GM23248 (cell line): Measurements from ENCODE around the gene OGFOD2.

Experiments used
- EZH2 ChIP-seq: fragments of 200-600 bp; sonication (generic); IDR thresholded peaks from 2 replicates; pipeline ENCODE4 v1.6.1; 2018; ENCODE audit warnings: antibody characterized with exemption, mild to moderate bottlenecking; ENCODE audit not compliant: insufficient read depth, poor library complexity, severe bottlenecking
- EZH2phosphoT487 ChIP-seq: fragments of 200-600 bp; sonication (generic); IDR thresholded peaks from 2 replicates; pipeline ENCODE4 v1.6.1; 2018; ENCODE audit warnings: antibody characterized with exemption, moderate library complexity, mild to moderate bottlenecking, low read depth; ENCODE audit not compliant: insufficient read depth

- TF ChIP-seq EZH2: no peak
- TF ChIP-seq EZH2phosphoT487: no peak
These were observed 54.5 kb downstream of the OGFOD2 start for GRCh38 chr12:123029550-123029949.
